SH-SY5Y (cell line): ENCODE results near the gene CREB3L1.

ENCODE experiments used
- GATA2 ChIP-seq: IDR thresholded peaks from 2 replicates; pipeline ENCODE4 v1.6.1; 2011; ENCODE audit warnings: mild to moderate bottlenecking, low read depth, low read length
- GATA3 ChIP-seq: IDR thresholded peaks from 2 replicates; pipeline ENCODE4 v1.6.1; 2011; ENCODE audit warnings: low read depth, mild to moderate bottlenecking, low read length, moderate library complexity

DNA sequence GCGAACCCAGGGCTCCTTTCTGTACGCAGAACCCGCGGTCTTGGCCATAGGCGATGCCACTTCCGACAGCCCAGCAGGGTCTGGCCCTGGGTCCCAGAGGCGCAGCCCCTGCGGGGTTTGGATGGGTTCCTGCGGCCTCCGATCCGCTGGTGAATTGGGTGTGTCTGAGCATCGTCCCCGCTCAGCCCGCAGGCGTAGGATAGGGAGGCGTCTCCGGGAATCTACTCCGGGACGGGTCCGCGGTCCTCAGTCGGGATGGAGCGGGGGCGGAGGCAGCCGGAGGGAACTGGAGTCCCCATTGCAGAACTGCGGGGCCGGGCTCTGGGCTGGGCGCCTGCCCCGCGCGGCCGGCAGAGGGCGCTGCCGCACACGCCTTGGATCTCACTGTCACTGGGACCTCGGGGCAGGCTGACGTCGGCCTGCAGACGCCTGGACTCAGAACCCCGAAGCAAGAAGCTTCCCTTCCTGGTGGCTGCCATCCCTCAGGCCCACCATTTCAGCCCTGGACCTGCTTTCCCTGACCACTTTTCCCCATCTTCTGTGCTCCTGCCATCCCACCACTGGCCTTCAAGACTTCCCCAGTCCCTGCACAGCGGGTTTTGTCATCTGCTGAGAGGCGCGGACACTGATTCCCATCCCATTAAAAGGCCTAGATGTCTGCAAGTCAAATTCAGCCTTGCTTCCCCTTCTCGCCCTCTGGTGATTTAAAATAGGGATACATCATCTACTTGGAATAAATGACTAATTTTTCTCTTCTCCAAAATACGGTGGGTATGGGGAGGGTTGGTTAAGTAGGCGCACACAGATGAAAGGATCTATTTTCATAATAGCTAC, 38.3 kb upstream of the CREB3L1 start:
- TF ChIP-seq GATA2, result no peak
- no peak for TF ChIP-seq GATA3
